Measurements from ENCODE around the gene RGS19.

GRCh38 chr20:64114356-64114971, 35.1 kb upstream of the RGS19 start:
- TF ChIP-seq JUND (IDR thresholded peaks at IDR 0.05) (no peak), CTCF (IDR thresholded peaks at IDR 0.05; ENCODE audit: low read depth, low read length, missing input control) (no peak), REST (IDR thresholded peaks at IDR 0.05) (no peak), TAF1 (conservative IDR thresholded peaks at IDR 0.05) (no peak), RAD21 (IDR thresholded peaks at IDR 0.05) (no peak), RXRA (IDR thresholded peaks at IDR 0.05) (no peak), MAX (IDR thresholded peaks at IDR 0.05) (no peak), HNF4A (conservative IDR thresholded peaks at IDR 0.05) (no peak), GABPA (IDR thresholded peaks at IDR 0.05 in 1 of 2, conservative IDR thresholded peaks at IDR 0.05 in 1 of 2) (no peak)

Measured in liver (tissue), 3 donors.